Sigmoid colon (tissue), 4 donors: Measurements from ENCODE around the gene TBCB.

Experiments used
- EP300 ChIP-seq, 4 donors: sonication (generic); formaldehyde crosslinking; IDR thresholded peaks; one replicate each; pipeline ENCODE4 v1.6.1; 2017; ENCODE audit warnings: antibody characterized with exemption in 4 of 4
- POLR2A ChIP-seq, 2 donors: fragments of 450-650 bp; IDR thresholded peaks; one replicate each; pipeline ENCODE4 v1.6.1; 2016; ENCODE audit warnings: antibody characterized with exemption in 2 of 2, mild to moderate bottlenecking in 2 of 2, moderate library complexity in 2 of 2
- TF ChIP-seq, protein P1 (sequence below), 4 experiments: fragments of 450-650 bp in 3 of 4; fragments of 200-600 bp in 1 of 4; IDR thresholded peaks; one replicate each; pipeline ENCODE4 v1.5.1; 2016 to 2019; ENCODE audit warnings: antibody characterized with exemption in 4 of 4, mild to moderate bottlenecking in 3 of 4, moderate library complexity in 2 of 4

DNA sequence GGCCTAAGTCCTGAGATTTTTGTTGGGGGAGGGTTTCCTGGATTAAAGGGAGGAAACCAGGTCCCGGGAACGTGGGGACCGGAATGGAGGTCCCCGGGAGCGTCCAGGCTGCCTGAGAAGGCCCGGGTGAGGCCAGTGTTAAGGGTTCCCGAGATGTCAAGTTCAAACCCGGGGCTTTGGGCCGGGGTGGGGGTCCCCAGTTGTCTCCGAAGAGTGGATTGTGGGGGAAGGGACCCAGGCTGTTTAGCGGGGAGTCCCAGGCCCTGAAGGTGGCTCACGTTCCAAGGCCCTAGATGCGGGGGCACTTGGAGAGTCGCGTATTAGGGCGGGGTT lies 36.7 kb downstream of the TBCB start:
- TF ChIP-seq, protein P1, sequence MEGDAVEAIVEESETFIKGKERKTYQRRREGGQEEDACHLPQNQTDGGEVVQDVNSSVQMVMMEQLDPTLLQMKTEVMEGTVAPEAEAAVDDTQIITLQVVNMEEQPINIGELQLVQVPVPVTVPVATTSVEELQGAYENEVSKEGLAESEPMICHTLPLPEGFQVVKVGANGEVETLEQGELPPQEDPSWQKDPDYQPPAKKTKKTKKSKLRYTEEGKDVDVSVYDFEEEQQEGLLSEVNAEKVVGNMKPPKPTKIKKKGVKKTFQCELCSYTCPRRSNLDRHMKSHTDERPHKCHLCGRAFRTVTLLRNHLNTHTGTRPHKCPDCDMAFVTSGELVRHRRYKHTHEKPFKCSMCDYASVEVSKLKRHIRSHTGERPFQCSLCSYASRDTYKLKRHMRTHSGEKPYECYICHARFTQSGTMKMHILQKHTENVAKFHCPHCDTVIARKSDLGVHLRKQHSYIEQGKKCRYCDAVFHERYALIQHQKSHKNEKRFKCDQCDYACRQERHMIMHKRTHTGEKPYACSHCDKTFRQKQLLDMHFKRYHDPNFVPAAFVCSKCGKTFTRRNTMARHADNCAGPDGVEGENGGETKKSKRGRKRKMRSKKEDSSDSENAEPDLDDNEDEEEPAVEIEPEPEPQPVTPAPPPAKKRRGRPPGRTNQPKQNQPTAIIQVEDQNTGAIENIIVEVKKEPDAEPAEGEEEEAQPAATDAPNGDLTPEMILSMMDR (IDR thresholded peaks at IDR 0.05) = no peak
- TF ChIP-seq EP300 (IDR thresholded peaks at IDR 0.05) (no peak), POLR2A (IDR thresholded peaks at IDR 0.05) (no peak)
